ENCODE data around the gene PSENEN.
"Not testable (repeated sequence)": the region's sequence is repeated elsewhere in the genome, so short reads cannot be mapped to it uniquely, and the experiment has no call there.

PSENEN gene

GRCh38 chr19:35753634-35754369, 8.4 kb downstream of the PSENEN start:
- no peak for DNase-seq

- no peak for DNase-seq
Measured at GRCh38 chr19:35754370-35755130, 9.1 kb downstream of the PSENEN start.

GRCh38 chr19:35755131-35755549, 9.7 kb downstream of the PSENEN start:
- no peak for DNase-seq

- DNase-seq: no peak
Measured at GRCh38 chr19:35755550-35756376, 10.3 kb downstream of the PSENEN start.

DNA sequence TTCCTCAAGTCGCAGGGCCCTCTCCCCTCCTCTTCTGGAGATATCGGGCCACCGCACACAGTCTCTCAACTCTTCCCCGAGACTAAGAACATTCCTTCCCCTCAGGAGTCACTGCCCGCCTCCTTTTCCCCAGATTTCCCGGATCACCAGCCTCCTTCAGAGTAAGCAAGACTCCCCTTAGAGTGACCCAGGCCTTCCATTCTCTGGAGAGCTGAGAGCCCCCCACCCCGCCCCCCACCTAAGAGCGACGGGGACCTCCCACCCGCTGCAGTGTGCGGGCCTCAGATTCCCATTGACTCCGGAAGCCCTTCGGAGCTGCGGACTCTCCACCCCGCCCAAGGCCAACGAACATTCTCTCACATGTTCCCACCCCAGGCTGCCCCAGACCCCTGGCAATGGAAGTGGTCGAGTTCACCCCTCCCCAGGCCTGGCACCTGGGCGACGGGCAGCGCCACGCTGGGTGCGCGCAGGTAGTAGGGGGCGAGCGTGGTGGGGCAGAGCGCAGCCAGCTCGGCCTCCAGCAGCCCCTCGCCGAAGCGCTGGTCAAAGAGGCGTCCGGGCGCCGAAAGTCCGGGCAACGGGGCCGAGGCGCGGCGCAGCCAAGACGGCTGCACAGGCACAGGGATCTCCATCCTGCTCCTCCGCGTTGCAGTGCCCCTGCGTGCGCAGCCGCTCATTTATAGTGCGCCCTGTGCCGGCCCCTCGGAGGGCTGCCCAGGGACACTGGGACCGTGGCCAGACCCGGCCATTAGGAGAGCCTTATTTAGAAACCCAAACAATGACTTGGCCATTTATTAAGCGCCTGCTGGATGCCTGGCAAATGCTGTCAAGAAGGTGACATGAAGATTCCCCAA, 11.2 kb downstream of the PSENEN start, which contains the start of gene HSPB6:
HSPB6 (minus strand) TSS at position 653 of the 854 bp plus-strand sequence; CDS start at position 632, 21 bp downstream.
- DNase-seq: no peak

DNA sequence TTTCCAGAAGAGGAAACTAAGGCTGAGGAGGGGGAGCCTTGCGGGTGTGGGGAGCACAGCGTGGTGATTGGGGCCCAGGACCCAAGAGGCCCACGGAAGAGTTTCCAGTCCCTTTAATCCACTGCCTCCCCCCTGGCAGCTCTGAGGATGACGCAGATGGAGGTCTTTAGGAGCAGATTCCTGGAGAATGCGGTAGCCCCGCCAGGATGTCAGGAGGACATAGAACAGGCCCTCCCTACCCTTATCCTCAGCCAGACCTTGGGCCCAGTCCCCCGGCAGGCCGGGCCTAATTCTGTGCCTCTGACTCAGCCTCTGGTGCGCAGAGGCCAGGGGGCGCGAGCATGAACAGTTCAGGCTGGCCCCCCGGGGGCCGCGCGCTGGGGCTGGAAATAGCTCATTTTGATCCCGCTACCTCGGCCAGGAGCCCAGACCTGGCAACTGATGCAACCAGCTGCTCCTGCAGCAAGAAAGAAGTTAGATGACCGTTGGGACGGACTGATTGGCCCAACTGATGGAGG, 11.8 kb downstream of the PSENEN start:
- peak; percentile 64 for DNase-seq

DNA sequence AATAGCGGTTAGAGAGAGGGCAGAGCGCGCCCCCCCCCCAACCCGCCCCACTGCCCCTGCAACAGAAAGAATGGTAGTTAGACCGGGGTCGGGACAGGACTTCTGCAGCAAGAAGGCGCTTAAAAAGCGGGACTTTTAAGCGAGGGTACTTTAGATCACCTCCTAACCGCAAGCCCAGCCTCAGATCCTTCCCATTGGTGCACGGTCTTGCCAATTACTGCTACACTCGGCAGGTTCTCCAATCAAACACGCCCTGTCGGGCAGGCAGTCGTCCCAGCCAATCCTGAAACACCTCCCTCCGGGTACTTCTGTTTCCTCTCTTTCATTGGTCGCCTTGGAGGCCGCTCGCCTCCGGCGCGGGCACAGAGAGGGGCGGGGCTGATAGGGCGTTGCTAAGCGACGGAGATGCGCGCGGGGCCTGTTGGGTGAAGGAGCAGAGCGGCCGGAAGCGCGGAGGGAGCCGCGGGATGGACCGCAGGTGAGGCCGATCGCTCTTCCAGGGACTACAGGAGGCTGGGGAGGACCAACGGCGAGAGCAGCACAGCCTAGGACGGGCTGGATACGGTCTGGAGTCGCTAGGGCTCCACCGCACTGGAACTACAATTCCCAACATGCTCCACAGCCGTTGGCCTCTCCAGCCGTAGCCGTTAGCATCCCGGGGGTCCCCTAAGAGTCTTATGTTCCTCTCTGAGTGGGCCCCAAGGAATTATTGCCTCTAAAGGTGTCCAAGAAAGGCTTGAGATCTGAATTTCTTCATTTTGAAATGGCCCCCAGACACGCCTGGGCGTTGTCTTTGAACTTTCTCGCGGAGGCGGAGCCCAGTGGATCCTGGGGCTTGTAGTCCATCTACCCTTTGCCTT, 12.5 kb downstream of the PSENEN start, which contains the start of gene PROSER3:
PROSER3 (plus strand) TSS at position 428 of the 860 bp plus-strand sequence; CDS start at position 468, 40 bp downstream.
- DNase-seq: peak; percentile 99

DNA sequence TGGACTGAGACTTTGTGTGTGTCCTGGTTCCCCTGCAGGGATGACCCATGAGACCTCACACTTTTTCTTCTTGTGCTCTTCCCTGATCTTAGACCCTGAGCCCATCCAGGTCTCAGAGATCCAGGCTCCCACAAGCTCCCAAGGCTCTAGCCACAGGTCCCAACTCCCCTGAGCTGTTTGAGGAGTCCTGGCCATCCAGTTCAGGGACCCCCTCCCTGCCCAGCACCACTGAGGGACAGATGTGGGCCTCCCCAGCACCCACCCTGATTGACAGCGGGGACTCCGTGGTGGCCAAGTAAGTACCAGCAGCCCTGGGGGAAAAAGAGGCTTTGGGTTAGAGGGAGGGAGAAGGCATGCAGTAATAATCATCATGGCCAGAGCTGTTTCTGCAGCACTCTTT, 14.2 kb downstream of the PSENEN start:
- DNase-seq: no peak

DNA sequence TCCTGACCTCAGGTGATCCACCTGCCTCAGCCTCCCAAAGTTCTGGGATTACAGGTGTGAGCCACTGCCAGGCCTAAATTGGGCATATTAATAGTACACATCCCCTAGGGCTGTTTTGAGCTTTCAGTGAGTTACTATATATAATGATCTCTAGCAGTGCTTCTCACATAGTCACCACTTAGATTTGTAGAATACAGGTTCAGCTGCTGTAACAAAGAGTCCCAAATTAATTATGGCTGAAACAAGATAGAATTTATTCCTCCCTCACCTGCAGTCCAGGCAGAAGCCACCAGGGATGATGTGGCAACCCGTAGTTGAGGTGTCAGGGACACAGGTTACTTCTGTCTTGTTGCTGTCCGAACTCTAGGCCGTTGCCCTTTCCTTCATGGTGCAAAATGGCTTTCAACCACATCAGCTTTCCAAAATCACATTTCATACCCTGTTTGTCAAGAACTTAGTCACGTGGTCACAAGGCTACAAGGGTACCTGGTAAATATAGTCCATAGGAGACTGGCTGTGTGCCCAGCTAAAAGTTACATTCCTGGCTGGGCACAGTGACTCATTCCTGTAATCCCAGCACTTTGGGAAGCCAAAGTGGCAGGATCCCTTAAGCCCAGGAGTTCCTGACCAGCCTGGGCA, 15.4 kb downstream of the PSENEN start:
- DNase-seq: no peak

DNA sequence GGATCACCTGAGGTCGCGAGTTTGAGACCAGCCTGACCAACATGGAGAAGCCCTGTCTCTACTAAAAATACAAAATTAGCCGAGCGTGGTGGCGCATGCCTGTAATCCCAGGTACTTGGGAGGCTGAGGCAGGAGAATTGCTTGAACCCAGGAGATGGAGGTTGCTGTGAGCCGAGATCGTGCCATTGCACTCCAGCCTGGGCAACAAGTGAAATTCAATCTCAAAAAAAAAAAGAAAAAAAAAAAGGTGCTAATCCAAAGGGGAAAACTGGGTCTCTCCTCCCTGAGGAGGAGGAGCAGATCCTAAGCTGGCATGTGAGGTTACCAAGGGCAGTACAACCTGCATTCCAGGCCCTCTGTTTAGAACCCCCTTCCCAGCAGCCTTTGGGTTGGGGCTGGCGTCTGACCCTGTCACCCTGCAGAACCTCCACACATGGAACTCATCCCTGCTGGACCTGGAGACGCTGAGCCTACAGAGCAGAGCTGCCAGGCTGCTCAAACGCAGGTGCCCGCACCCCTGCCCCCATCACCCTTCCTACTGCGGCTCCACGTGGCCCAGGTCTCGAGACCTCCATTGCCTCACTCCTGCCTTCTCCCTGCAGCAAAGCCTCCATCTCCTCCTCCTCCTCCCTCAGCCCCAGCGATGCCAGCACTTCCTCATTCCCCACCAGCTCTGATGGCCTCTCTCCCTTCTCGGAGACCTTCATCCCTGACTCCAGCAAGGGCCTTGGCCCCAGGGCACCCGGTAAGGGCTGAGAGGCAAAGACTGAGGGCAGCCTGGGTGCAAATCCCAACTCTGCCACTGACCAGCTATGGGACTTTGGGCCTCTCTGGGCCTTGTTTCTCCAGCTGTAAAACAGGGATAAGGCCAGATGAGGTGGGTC, 19.2 kb downstream of the PSENEN start:
- no peak for DNase-seq

DNA sequence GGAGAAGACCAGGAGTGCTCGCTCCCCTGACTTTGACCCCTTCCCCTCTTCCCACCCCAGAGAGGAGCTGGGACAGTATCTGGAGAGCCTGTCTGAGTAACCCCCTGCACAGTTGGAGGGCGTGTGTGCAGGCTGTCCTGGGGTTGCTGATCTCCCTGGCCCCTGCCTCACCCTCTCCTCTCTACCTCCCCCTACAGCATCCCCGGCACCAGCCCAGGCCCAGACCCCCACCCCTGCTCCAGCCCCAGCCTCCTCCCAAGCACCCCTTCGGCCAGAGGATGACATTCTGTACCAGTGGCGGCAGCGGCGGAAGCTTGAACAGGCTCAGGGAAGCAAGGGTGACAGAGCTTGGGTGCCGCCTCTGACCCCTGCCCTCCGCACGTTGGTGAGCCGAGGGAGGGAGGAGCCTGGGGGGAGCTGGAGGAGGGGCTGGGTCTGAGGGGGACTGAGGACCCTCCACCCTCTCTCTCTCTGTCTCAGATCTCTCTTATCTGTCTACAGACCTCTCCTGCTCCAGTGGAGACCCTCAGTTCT, 21.2 kb downstream of the PSENEN start:
- DNase-seq: no peak

DNA sequence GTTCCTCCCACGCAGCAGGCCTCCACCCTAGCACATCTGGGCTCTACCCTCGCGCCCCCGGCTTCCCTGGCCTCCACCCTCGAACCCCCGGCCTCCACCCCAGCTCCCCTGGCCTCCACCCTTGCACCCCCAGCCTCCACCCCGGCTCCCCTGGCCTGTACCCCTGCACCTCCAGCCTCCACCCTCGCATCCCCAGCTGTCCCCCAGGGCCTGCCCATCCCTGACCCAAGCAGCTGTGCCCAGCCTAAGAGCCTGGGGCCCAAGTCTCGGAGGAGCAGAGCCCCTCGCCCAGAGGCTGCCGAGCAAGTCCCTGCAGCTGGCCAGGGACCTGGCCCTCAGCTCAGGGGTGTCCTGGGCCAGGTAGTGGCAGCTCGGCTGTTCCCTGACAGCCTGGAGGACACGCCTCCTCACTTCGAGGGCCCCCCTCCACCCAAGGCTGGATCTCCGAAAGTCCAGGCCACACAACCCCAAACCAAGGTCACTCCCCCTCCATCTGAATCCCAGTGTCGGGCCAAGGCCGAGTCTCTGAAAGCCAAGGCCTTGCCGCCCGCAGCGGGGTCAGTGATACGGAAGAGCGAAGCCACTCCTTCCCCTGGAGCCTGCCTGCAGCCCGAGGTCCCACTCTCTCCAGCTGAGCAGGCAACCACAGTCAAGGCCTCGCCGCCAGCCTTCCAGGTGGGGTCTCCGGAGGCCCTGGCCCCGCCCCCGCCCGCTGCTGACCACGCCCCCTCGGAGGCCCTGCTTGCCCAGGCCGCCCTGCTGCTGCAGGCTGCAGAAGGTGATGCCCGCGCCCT, 22.0 kb downstream of the PSENEN start:
- no peak for DNase-seq

- no peak for DNase-seq
Measured at GRCh38 chr19:35768082-35768421, 22.6 kb downstream of the PSENEN start.

- DNase-seq: not testable (repeated sequence)
Measured at GRCh38 chr19:35772362-35772761, 26.9 kb downstream of the PSENEN start.

GRCh38 chr19:35773020-35773806, 27.8 kb downstream of the PSENEN start:
- DNase-seq: no peak

GRCh38 chr19:35774274-35775045, 29.0 kb downstream of the PSENEN start:
- no peak for DNase-seq

DNA sequence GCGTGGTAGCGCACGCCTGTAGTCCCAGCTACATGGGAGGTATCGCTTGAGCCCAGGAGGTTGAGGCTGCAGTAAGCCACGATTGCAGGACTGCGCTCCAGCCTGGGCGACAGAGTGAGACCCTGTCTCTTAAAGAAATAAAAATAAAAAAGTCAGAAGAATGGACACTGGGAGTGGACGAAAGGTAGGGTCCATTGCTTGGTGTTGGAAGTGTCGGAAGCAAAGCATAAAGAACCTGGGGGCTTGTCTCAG, 29.5 kb downstream of the PSENEN start:
- DNase-seq: no peak
